Activated CD8-positive, alpha-beta memory T cell treated with anti-CD3 and anti-CD28 coated beads for 36 hours (primary cell): Measurements from ENCODE around the gene CALML6. TPM values are rescaled to one million over a fixed set of nuclear protein-coding genes. Genes with fewer than 3 reads are reported as not detected.

ENCODE experiments used
- CTCF ChIA-PET: fragments of 350-600 bp; sonication (Branson Sonifier 250); formaldehyde crosslinking; loops from one replicate; lab custom pipeline; 2021; ENCODE audit warnings: antibody characterized with exemption; lab: Charles Lee
- POLR2A ChIA-PET: fragments of 350-600 bp; sonication (Branson Sonifier 250); formaldehyde crosslinking; loops from one replicate; lab custom pipeline; 2021; ENCODE audit warnings: antibody characterized with exemption; lab: Charles Lee
- total RNA-seq, 2 experiments: library from RNA; stranded (reverse); gene quantifications; one replicate each; pipeline ENCODE4 v1.2.3, GENCODE V29; 2021

Gene CALML6
- total RNA-seq, 2 experiments from 2014 or later = 0.72 to 0.78 TPM

- CTCF ChIA-PET = interaction anchor here (1.6 kb wide), 1 partner anchor 18 kb away, joined by 7 read pairs; no protein-coding TSS in a partner anchor
Measured at GRCh38 chr1:1890506-1891348, 24.3 kb upstream of the CALML6 start, which contains the start of gene GNB1. GNB1 (minus strand) TSS chr1:1891087; CDS start chr1:1825453, 65,634 bp downstream.

GRCh38 chr1:1891349-1892078, 23.5 kb upstream of the CALML6 start:
- ChIA-PET POLR2A (interaction anchor here (1.5 kb wide), 1 partner anchor 17 kb away, joined by 6 read pairs; no protein-coding TSS in a partner anchor), CTCF (interaction anchor here (0.7 to 1.6 kb wide), 5 partner anchors 12 to 213 kb away, joined by 3 to 9 read pairs (median 3); no protein-coding TSS in a partner anchor)

More at GRCh38 chr1:1890506-1891348, 24.3 kb upstream of the CALML6 start, which contains the start of gene GNB1:
- POLR2A ChIA-PET = interaction anchor here (1.5 kb wide), 1 partner anchor 18 kb away, joined by 6 read pairs; no protein-coding TSS in a partner anchor

- POLR2A ChIA-PET = interaction anchor here (1.5 kb wide), 1 partner anchor 16 kb away, joined by 6 read pairs; no protein-coding TSS in a partner anchor
- CTCF ChIA-PET = interaction anchor here (0.7 to 1.6 kb wide), 5 partner anchors 13 to 213 kb away, joined by 3 to 9 read pairs (median 3); no protein-coding TSS in a partner anchor
Measured at GRCh38 chr1:1892079-1892762, 22.8 kb upstream of the CALML6 start.

GRCh38 chr1:1892763-1893120, 22.3 kb upstream of the CALML6 start:
- POLR2A ChIA-PET = no interaction called here
- CTCF ChIA-PET = no interaction called here

- ChIA-PET POLR2A (interaction anchor here (0.6 kb wide), 1 partner anchor 12 kb away, joined by 3 read pairs; no protein-coding TSS in a partner anchor), CTCF (no interaction called here)
Measured at GRCh38 chr1:1893291-1893985, 21.6 kb upstream of the CALML6 start.

- ChIA-PET POLR2A (interaction anchor here (0.6 kb wide), 1 partner anchor 12 kb away, joined by 3 read pairs; no protein-coding TSS in a partner anchor), CTCF (no interaction called here)
Measured at GRCh38 chr1:1893997-1894353, 21.1 kb upstream of the CALML6 start.

GRCh38 chr1:1894354-1895059, 20.6 kb upstream of the CALML6 start:
- ChIA-PET POLR2A (no interaction called here), CTCF (interaction anchor here (0.7 to 1.3 kb wide), 3 partner anchors 9 to 13 kb away, joined by 3 to 5 read pairs (median 4); no protein-coding TSS in a partner anchor)

GRCh38 chr1:1895060-1895418, 20.0 kb upstream of the CALML6 start:
- CTCF ChIA-PET = interaction anchor here (0.7 to 1.3 kb wide), 3 partner anchors 9 to 12 kb away, joined by 3 to 5 read pairs (median 4); no protein-coding TSS in a partner anchor
- POLR2A ChIA-PET = no interaction called here

GRCh38 chr1:1895456-1896336, 19.4 kb upstream of the CALML6 start:
- CTCF ChIA-PET = interaction anchor here (0.7 to 1.3 kb wide), 4 partner anchors 8 to 13 kb away, joined by 3 to 5 read pairs (median 4); no protein-coding TSS in a partner anchor
- POLR2A ChIA-PET = no interaction called here

- ChIA-PET POLR2A (no interaction called here), CTCF (interaction anchor here (2.3 kb wide), 1 partner anchor 10 kb away, joined by 10 read pairs; no protein-coding TSS in a partner anchor)
Measured at GRCh38 chr1:1898246-1898933, 16.7 kb upstream of the CALML6 start.

- CTCF ChIA-PET = interaction anchor here (2.3 kb wide), 1 partner anchor 9 kb away, joined by 10 read pairs; no protein-coding TSS in a partner anchor
- POLR2A ChIA-PET = interaction anchor here (1.0 kb wide), 1 partner anchor 9 kb away, joined by 3 read pairs; no protein-coding TSS in a partner anchor
Measured at GRCh38 chr1:1899266-1899966, 15.6 kb upstream of the CALML6 start.

- ChIA-PET POLR2A (interaction anchor here (1.0 kb wide), 1 partner anchor 9 kb away, joined by 3 read pairs; no protein-coding TSS in a partner anchor), CTCF (interaction anchor here (2.3 kb wide), 1 partner anchor 9 kb away, joined by 10 read pairs; no protein-coding TSS in a partner anchor)
Measured at GRCh38 chr1:1899967-1900327, 15.1 kb upstream of the CALML6 start.

- ChIA-PET CTCF (no interaction called here), POLR2A (no interaction called here)
Measured at GRCh38 chr1:1900883-1901640, 14.0 kb upstream of the CALML6 start.

GRCh38 chr1:1901641-1902294, 13.3 kb upstream of the CALML6 start:
- CTCF ChIA-PET = no interaction called here
- POLR2A ChIA-PET = no interaction called here
